Fibroblast of villous mesenchyme (primary cell): Measurements from ENCODE around the gene LIPA. TPM values are rescaled to one million over a fixed set of nuclear protein-coding genes. Genes with fewer than 3 reads are reported as not detected.
A peak's percentile ranks its signal among the peaks of the same experiment; 100 is the strongest.

Experiments used
- DNase-seq: peaks from one replicate; pipeline ENCODE4 v3.0.0-alpha.2; 2010; ENCODE audit warnings: low read depth
- H3K4me3 ChIP-seq: 2 replicates; pipeline ENCODE4 v1.5.1; 2011; ENCODE audit warnings: low read depth, mild to moderate bottlenecking, low read length
- total RNA-seq: library from RNA; depleted of rRNA; stranded (reverse); fragments of >200 nt; gene quantifications from 2 replicates; pipeline ENCODE4 v1.2.3, GENCODE V29; 2012
- TF ChIP-seq, protein P1 (sequence below): IDR thresholded peaks from 2 replicates; pipeline ENCODE4 v1.5.1; 2012; ENCODE audit warnings: low read depth, mild to moderate bottlenecking, low read length; ENCODE audit not compliant: insufficient read depth

The LIPA gene
- total RNA-seq, 1 donor = 232 TPM

DNA sequence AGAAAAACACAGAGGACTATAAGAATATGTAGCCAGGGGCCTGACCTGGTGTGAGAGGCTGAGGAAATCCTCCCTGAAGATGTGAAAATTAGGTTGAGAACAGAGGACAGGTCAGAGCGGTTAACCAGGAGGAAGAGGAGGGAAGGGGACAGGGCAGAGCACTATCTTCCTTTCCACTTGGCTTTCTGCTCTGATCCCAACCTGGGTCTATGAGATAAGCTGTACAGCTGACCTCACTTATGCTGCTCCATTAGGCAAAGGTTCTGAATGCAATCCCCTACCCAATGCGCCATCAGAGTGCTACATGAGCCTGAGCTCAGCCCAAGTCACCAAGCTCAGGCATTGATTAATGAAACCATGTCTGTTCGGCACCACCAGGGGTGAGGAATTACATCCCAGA lies 10.5 kb downstream of the LIPA start:
- TF ChIP-seq, protein P1, sequence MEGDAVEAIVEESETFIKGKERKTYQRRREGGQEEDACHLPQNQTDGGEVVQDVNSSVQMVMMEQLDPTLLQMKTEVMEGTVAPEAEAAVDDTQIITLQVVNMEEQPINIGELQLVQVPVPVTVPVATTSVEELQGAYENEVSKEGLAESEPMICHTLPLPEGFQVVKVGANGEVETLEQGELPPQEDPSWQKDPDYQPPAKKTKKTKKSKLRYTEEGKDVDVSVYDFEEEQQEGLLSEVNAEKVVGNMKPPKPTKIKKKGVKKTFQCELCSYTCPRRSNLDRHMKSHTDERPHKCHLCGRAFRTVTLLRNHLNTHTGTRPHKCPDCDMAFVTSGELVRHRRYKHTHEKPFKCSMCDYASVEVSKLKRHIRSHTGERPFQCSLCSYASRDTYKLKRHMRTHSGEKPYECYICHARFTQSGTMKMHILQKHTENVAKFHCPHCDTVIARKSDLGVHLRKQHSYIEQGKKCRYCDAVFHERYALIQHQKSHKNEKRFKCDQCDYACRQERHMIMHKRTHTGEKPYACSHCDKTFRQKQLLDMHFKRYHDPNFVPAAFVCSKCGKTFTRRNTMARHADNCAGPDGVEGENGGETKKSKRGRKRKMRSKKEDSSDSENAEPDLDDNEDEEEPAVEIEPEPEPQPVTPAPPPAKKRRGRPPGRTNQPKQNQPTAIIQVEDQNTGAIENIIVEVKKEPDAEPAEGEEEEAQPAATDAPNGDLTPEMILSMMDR = no peak
- DNase-seq = no peak
- H3K4me3 ChIP-seq = no peak overlapping the region

DNA sequence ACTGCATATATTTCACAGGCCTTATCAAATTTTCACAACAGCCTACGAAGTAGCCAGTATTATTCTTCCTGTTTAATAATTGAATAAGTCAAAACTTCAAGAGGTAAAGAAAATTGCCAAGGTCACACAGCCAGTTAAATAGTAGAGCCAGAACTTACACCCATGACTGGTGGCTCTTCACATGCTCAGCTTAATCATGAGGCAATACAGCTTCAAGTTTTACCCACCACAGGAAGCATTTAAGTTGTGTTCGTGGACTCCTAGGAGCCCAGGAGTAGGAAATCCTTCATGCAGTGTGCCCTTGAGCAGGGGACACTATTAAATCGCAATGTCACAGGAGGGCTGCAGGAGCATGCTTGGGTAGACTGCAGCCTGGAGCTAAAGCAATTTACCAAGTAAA lies 11.1 kb downstream of the LIPA start:
- H3K4me3 ChIP-seq = no peak overlapping the region
- DNase-seq = no peak
- TF ChIP-seq, protein P1 = no peak

DNA sequence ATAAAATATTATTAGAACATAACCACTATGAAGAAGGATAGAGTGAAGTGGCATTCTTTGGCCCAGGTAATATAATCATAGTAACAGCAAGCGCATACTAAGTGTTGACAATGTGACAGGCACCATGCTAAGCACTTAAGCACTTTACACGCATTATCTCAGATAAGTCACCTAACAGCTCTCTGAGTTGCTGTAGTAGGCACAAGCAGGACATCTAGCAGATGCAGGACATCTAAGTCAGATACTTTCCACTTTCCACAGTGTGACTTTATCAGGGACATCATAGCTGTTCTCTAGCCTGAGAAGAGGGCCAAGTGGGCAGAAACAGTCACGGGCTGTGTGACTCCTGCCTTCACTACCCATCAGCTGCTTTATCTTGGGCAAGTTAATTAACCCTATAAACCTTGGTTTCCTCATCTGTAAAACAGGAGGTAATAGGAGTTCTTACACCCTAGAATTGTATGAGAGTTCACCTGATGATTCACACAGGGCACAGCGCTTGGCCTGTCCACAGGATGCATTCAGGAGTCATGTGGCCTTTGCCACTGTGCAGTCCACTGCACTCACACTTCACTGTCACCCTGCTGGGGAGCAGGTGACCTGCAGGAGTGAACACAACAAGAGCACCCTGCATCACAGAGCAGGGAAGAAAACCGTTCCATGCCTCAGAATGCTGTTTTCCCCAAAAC lies 12.5 kb downstream of the LIPA start:
- TF ChIP-seq, protein P1 = no peak

DNA sequence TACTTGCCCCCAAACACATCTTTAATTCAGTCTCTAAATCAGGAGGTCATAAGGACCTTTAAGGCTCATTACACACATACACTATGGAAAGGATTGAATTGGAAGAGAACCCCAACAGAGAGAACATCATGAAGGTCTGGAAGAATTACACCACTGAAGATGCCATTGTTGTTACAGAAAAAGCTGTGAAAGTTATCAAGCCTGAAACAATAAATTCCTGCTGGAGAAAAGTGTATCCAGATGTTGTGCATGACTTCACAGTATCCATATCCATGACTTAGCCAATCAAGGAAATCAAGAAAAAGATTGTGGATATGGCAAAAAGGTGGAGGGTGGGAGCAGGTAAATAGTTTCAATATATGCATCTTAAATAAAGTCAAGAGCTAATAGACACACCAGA lies 13.7 kb downstream of the LIPA start:
- H3K4me3 ChIP-seq = no peak overlapping the region
- TF ChIP-seq, protein P1 = no peak
- no peak for DNase-seq

More for the DNA sequence above, 12.5 kb downstream of the LIPA start:
- no peak overlapping the region for H3K4me3 ChIP-seq
- no peak for DNase-seq

DNA sequence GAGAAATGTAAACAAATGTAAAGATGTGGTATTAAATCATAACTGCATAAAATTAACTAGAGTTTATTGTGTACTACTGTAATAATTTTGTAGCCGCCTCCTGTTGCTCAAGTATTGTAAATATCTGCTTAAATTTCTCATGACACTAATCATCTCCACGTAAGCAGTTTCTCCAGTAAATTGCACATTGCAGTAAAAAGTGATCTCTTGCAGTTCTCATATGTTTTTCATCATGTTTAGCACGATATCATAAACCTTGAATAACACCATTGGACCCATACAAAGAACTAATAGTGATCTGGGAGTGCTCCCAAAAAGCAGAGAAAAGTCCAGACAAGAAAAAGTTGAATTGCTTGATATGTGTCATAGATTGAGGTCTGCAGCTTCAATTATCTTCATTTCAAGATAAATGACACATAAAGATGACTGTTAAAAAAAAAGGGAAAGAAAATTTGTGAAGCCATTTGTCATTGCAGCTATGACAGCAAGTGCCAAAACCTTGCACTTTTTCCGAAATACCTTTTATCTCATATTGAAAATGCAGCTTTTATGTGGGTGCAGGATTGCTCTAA lies 15.3 kb downstream of the LIPA start:
- peak; percentile 84 for DNase-seq
- TF ChIP-seq, protein P1 = no peak
- no peak overlapping the region for H3K4me3 ChIP-seq

DNA sequence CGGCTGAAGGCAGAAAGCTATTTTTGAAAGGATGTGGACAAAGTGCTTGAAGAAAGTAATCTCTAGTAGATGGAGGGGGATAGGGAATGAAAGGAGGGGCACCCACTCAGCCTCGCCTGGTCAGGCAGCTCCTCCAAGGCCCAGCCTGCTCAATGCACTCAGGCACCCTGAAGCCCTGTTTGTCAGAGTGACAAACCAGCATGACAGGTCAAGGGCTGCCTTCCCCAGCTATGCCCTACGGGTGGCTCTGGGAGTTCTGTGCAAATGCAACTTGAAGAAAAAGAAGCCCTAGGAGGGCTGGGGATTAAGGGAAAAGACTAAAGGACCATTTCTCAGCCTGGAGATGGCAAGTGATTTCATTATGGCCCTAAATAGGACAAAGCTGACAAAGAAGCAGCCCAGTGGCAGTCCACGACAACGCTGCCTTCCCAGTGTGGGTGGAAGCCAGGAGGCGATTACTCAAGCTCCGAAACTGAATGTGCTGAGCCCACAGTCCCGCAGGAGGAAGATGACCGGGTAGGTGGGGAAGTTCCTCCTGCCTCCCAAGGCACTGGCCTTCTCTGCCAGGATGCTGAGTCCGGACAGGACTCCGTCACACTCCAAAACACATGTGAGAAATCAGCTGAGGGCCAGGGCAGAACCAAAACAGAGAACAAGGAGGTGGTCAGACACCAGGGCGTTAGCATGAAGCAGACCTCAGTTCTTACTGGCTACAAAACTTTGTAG lies 16.3 kb downstream of the LIPA start:
- DNase-seq = peak; percentile 47
- no peak overlapping the region for H3K4me3 ChIP-seq
- TF ChIP-seq, protein P1 = no peak
